ENCODE results near the gene ERVFRD-1.

The ERVFRD-1 gene
- 0 to 0.19 (median 0.04) reads per million in 3 experiments for total RNA-seq

- no peak for DNase-seq
Observed at GRCh38 chr6:11110921-11111768, at the start of gene ERVFRD-1. Gene ERVFRD-1 (minus strand): TSS chr6:11111725. CDS start chr6:11105310, 6,415 bp downstream.

GRCh38 chr6:11160199-11160598 lies 48.7 kb upstream of the ERVFRD-1 start:
- no peak for DNase-seq

DNA sequence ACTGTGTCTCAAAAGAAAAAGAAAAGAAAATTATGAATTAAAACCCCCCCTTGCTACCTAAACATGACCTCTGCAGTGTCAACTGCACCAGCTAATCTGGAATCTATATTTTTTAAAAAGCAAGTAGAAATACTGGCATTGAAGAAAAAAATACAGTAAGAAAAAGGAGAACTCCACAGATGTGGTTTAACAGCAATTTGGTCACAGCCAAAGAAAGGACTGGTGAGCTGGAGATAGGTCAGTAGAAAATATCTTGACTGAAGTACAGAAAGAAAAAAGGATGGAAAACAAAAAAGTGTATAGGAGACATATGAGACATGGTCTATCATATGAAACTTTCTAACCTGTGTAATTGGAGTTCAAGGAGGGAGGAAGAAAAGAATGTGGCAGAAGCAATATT lies 44.1 kb upstream of the ERVFRD-1 start:
- no peak for DNase-seq

GRCh38 chr6:11153447-11153846 lies 41.9 kb upstream of the ERVFRD-1 start:
- no peak for DNase-seq

DNA sequence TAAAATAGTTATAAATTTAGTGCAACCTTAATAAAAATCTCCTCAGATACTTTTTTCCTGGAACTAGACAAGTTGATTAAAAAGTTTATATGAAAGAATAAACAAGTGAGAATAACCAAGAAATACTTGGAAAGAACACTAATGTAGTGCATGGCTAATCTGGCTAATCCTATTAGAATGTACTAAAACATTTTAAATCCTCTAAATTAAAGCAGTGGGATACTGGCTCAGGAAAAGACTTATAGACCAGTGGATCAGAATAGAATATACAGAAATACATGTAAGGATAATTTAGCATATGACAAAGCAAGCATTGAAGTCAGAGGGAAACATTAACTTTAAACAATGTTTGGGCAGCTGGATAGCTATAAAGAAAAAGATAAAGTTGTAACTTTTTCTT lies 41.1 kb upstream of the ERVFRD-1 start:
- DNase-seq: no peak

DNA sequence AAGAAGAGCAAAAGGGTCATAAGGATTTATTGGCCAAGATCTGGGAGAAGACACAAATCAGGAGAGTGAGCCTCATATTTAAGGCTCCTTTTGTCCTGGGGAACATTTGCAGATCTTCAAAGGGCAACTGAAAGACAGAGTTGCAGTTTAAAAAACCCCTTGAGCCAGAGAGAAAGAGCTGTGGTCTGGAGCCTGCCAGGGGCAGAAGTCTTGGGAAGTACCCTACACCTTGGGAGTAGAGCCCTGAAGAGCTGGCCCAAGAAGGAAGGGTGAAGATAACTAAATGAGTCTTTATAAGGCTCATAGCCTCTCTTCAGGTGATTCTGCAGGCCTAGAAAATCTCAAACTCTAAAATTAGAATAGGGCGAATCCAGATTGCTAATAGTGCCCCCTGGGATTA lies 40.0 kb upstream of the ERVFRD-1 start:
- DNase-seq: no peak

DNA sequence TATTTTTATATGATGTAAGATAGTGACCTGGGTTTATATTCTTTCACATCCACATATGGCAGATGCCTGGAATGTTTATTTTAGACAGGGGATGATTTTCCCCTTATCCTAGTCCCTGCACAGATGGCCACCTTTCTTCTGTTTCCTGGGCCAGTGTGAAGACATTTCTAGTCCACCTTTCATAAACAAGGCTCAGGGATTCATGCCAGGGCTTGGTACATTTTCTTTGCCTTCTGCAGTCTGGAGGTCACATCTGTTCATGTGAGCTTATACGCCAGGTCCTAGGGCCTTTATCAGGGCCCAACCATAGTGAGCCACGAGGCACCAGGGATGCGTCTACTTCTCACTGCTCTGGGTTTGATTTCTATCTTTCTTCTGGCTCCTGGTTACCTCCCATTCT lies 38.0 kb upstream of the ERVFRD-1 start:
- DNase-seq: no peak

GRCh38 chr6:11146117-11146826 lies 34.7 kb upstream of the ERVFRD-1 start:
- no peak for DNase-seq

DNA sequence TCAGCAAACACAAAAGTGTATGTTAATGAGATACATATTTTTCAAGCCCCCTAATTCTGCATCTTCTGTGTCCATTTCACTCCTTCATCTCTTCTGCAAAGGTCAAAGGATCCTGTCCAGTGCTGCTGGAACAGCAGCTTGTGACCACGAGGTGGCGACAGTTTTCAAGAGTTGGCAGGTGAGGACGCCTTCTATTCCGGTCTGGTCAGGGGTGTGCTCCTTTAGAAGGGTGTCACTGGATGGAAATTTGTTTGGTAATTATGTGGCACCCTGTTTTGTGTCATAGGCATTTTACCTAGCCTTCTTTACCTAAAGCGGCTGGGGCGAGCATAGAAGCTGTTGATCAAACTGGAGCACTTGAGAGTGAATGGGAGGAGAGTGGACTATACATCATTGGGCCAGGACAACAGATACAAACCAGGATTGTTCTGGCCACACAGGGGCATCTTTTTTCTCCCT lies 32.9 kb upstream of the ERVFRD-1 start:
- peak; percentile 58 for DNase-seq

- no peak for DNase-seq
Observed at GRCh38 chr6:11143394-11144371, 32.2 kb upstream of the ERVFRD-1 start.

DNA sequence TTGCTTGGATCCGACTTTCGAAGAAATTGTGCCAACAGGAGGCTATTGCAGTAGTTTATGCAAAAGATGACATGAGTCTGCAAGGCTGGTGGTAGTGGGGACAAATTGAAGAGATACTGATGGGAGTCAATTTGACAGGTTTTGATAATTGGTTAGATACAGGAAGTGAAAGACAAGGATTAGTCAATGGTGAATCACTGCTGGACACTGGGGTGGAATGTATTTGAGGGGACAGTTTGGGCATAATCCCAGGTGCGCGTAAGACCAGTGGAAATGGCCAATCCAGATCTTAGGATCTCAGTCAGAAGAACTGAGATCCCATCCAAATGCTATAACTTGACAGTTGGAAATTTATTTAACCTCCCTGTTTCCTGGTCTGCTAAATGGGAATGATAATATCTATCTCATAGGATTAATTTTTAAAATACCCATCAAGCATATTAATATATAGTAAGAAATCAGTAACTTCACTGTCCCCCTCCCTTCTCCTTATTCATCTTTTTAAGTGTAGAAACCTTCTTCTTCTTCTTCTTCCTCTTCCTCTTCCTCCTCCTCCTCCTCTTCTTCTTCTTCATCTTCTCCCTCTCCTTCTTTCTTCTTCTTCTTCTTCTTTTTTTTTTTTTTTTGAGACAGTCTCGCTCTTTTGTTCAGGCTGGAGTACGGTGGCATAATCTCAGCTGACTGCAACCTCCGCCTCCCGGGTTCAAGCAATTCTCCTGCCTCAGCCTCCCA lies 30.9 kb upstream of the ERVFRD-1 start:
- no peak for DNase-seq

GRCh38 chr6:11141295-11141694 lies 29.8 kb upstream of the ERVFRD-1 start:
- DNase-seq: no peak

GRCh38 chr6:11140056-11140455 lies 28.5 kb upstream of the ERVFRD-1 start:
- DNase-seq: no peak

DNA sequence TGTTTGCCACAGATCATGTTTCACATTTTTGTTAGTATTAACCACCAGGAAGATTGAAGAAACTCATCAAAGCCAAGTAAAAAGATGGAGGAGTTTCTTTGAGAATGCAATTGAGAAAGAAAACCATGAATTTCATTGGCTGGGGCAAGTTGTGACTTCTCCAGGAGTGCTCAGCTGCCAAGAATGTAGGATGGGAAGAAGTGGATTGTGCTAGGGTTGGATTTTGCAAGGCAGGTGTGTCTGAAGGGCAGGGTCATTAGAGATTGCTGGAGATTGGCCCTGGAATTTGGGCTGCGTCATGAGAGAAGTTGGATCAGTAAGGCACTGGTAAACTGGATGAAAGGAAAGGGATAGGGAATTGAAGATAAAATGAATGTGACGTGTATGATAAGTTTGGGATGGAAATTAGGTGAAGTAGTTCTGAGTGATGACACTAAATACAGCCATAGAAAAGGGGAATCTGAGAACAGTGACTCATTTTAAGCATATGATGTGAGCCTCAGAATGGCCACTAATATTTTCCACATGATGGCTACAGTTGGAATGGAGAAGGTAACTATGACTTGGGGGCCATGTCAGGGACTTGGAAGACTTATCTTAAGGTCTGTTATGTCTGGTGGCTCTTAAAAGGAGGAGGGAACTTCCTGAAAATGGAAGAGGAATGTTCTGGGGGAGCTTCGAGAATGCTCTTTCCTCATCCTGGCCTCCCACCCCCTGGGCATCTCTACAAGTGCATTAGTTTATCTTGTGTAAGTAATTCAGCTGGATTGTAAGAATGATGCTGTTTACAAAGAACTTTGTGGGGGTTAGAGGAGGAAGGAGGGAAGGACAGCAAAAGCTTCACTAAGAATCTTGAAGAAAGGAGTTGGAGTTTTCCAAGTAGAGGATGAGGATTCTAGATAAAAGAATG lies 27.8 kb upstream of the ERVFRD-1 start:
- no peak for DNase-seq

GRCh38 chr6:11136809-11137208 lies 25.3 kb upstream of the ERVFRD-1 start:
- DNase-seq: no peak

- no peak for DNase-seq
Observed at GRCh38 chr6:11133281-11133680, 21.8 kb upstream of the ERVFRD-1 start.

DNA sequence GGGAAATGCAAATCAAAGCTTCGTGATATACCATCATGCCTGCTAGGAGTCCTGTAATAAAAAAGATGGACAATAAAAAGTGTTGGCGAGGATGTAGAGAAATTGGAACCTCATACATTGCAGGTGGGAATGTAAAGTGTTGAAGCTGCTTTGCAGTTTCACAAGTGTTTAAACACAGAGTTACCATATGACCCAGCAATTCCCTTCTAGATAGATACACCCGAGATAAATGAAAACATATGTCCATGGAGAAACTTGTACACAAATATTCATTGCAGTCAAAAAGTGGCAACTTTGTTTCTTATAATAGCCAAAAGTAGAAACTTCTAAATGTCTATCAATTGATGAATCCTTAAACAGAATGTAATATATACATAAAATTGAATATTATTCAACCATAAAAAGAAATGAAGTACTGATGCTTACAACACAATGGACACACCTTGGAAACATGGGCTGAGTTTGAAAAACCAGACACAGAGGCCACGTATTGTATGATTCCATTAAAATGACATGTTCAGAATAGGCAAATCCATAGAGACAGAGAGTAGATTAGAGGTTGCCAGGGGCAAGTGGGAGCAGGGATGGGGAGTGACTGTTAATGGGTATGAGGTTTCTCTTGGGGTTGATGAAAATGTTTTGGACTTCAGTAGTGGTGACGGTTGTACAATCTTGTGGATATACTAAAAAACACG lies 20.8 kb upstream of the ERVFRD-1 start:
- DNase-seq: no peak

GRCh38 chr6:11130605-11131004 lies 19.1 kb upstream of the ERVFRD-1 start:
- DNase-seq: no peak

DNA sequence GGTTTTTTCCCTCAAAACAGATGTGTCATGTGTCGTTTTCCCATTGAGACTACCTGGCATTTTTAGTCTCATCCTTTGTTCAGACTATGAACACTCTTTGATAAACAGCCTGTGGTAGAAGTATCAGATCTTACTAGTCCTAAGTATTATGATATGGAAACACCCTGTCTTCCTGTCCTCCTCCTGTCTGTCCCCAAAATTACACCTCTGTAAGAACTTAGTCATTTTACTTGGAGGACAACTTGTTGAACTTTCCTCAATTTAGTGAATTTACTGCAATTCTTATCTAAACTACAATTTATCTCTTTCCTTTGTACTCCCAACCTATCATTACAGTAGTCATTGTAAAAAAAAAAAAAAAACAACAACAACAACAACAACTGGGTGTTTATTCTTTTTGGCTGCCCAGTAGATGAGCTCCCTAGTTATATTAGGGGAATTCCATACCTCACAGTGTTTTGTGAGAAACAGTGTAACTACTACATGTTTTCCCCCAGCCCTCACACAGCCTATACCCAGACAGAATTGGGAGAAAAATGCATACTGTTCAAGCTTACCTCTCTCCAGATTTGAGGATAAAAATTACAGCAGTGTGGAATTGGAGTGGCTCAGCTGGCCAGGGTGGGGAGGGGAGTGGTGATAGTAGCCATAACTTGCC lies 18.5 kb upstream of the ERVFRD-1 start:
- no peak for DNase-seq

- DNase-seq: no peak
Observed at GRCh38 chr6:11128608-11129007, 17.1 kb upstream of the ERVFRD-1 start.
